Nephron (organoid): ENCODE data around the gene ME1.

Experiments used
- H3K27ac Mint-ChIP-seq, 3 experiments: 2 replicates each; pipeline ENCODE4 v1.8.0; 2020; ENCODE audit warnings: mixed read lengths in 3 of 3, mild to moderate bottlenecking in 2 of 3, moderate library complexity in 1 of 3
- H3K27me3 Mint-ChIP-seq: 2 replicates; pipeline ENCODE4 v1.8.0; 2021; ENCODE audit warnings: low read depth, mild to moderate bottlenecking, moderate library complexity, mixed read lengths
- H3K36me3 Mint-ChIP-seq: 2 replicates; pipeline ENCODE4 v1.8.0; 2020; ENCODE audit warnings: low read depth, mixed read lengths
- H3K4me1 Mint-ChIP-seq: 2 replicates; pipeline ENCODE4 v1.8.0; 2020; ENCODE audit warnings: mixed read lengths
- H3K4me3 Mint-ChIP-seq, 3 experiments: 2 replicates each; pipeline ENCODE4 v1.8.0; 2020; ENCODE audit warnings: mild to moderate bottlenecking in 3 of 3, mixed read lengths in 3 of 3, moderate library complexity in 2 of 3
- H3K9me3 Mint-ChIP-seq: 2 replicates; pipeline ENCODE4 v1.8.0; 2020; ENCODE audit warnings: mixed read lengths
- CTCF ChIP-seq, 3 experiments: fragments of 200-600 bp; sonication (generic); IDR thresholded peaks; one replicate each; pipeline ENCODE4 v1.5.0; 2021; ENCODE audit warnings: antibody characterized with exemption in 3 of 3; ENCODE audit not compliant: unreplicated experiment in 3 of 3

ME1 gene

DNA sequence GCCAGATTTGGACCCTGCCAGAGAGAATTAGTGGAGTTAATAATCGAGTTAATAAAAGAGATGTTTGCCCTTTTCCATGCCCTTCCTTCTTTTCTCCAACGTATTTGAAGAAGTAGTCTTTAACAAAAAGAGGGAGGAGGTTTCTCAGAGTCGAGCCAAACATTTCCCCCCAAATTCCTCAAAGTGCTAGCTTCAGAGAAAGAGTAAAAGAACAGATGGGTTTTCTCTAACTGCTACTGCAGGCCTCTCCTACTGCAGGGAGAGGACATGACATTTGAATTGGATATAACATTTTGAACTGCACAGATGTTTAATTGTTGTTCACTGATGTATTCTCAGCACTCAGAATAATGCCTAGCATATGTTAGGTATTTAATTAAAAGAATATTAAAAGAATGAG is 212.2 kb downstream of the ME1 start:
- Mint-ChIP-seq H3K4me3 (no peak overlapping the region), H3K36me3 (no peaks in the 10 kb centered on the region), H3K27me3 (peaks cover 3% of the 10 kb centered on the region), H3K9me3 (no peaks in the 10 kb centered on the region), H3K27ac (peak overlapping the region; percentile 52 to 78 (median 58)), H3K4me1 (peaks cover 9% of the 10 kb centered on the region)
- no peak for TF ChIP-seq CTCF (IDR thresholded peaks at IDR 0.05; ENCODE audit: unreplicated experiment in 3 of 3)

GRCh38 chr6:83216806-83217205 is 214.0 kb downstream of the ME1 start:
- Mint-ChIP-seq H3K4me3 (no peak overlapping the region), H3K4me1 (peaks cover 9% of the 10 kb centered on the region), H3K27ac (no peak overlapping the region), H3K9me3 (no peaks in the 10 kb centered on the region), H3K27me3 (peaks cover 3% of the 10 kb centered on the region), H3K36me3 (no peaks in the 10 kb centered on the region)
- TF ChIP-seq CTCF (IDR thresholded peaks at IDR 0.05; ENCODE audit: unreplicated experiment in 3 of 3) = no peak

GRCh38 chr6:83215131-83216047 is 215.5 kb downstream of the ME1 start:
- Mint-ChIP-seq H3K27ac (peak overlapping the region in 2 of 3 experiments; percentile 24 to 42), H3K4me1 (peaks cover 9% of the 10 kb centered on the region), H3K9me3 (no peaks in the 10 kb centered on the region), H3K4me3 (no peak overlapping the region), H3K27me3 (peaks cover 6% of the 10 kb centered on the region), H3K36me3 (no peaks in the 10 kb centered on the region)
- TF ChIP-seq CTCF (IDR thresholded peaks at IDR 0.05; ENCODE audit: unreplicated experiment in 3 of 3) = peak; percentile 78 to 89 (median 87)

- no peak for TF ChIP-seq CTCF (IDR thresholded peaks at IDR 0.05; ENCODE audit: unreplicated experiment in 3 of 3)
- Mint-ChIP-seq H3K4me1 (peaks cover 4% of the 10 kb centered on the region), H3K36me3 (peaks cover 5% of the 10 kb centered on the region), H3K9me3 (peaks cover 9% of the 10 kb centered on the region), H3K4me3 (no peak overlapping the region), H3K27me3 (no peaks in the 10 kb centered on the region), H3K27ac (peak overlapping the region in 1 of 3 experiments; percentile 54)
Observed at GRCh38 chr6:83202031-83202430, 228.8 kb downstream of the ME1 start.

- Mint-ChIP-seq H3K9me3 (no peaks in the 10 kb centered on the region), H3K27me3 (no peaks in the 10 kb centered on the region), H3K4me1 (peaks cover 8% of the 10 kb centered on the region), H3K27ac (no peak overlapping the region), H3K36me3 (peaks cover 10% of the 10 kb centered on the region), H3K4me3 (no peak overlapping the region)
- no peak for TF ChIP-seq CTCF (IDR thresholded peaks at IDR 0.05; ENCODE audit: unreplicated experiment in 3 of 3)
Observed at GRCh38 chr6:83199863-83200225, 231.0 kb downstream of the ME1 start.
